GM23338 (cell line): ENCODE measurements around the gene ZNF444. TPM values are rescaled to one million over a fixed set of nuclear protein-coding genes. Genes with fewer than 3 reads are reported as not detected.
A peak's percentile ranks its signal among the peaks of the same experiment; 100 is the strongest.

ENCODE experiments used
- ATAC-seq: fragments of 200-7000 bp; cut with Tn5 transposase; 3 replicates; pipeline ENCODE4 v1.9.1; 2020
- DNase-seq: peaks from one replicate; pipeline ENCODE4 v3.0.0-alpha.2; 2015; ENCODE audit warnings: low spot score
- H2AFZ ChIP-seq: fragments of 200-600 bp; sonication (generic); 2 replicates; pipeline ENCODE4 v1.8.0; 2016; ENCODE audit warnings: antibody characterized with exemption, mild to moderate bottlenecking, moderate library complexity
- H3F3A ChIP-seq: fragments of 200-600 bp; sonication (generic); replicated peaks from 2 replicates; pipeline ENCODE4 v1.8.0; 2017; ENCODE audit warnings: antibody characterized with exemption, mixed run types, low read depth
- H3K27ac ChIP-seq: fragments of 200-600 bp; sonication (generic); 2 replicates; pipeline ENCODE4 v1.6.1; 2016; ENCODE audit warnings: low read depth
- H3K27me3 ChIP-seq: fragments of 200-600 bp; sonication (generic); 2 replicates; pipeline ENCODE4 v1.8.0; 2016; ENCODE audit warnings: mild to moderate bottlenecking, mixed run types, moderate library complexity; ENCODE audit not compliant: insufficient read depth
- H3K36me3 ChIP-seq: fragments of 200-600 bp; sonication (generic); 2 replicates; pipeline ENCODE4 v1.8.0; 2016; ENCODE audit warnings: mild to moderate bottlenecking; ENCODE audit not compliant: insufficient read depth
- H3K4me1 ChIP-seq: fragments of 200-600 bp; sonication (generic); 2 replicates; pipeline ENCODE4 v1.8.0; 2016; ENCODE audit warnings: mild to moderate bottlenecking, moderate library complexity; ENCODE audit not compliant: insufficient read depth
- H3K4me2 ChIP-seq: fragments of 200-600 bp; sonication (generic); 2 replicates; pipeline ENCODE4 v1.7.1; 2017; ENCODE audit warnings: mixed run types
- H3K4me3 ChIP-seq: fragments of 200-600 bp; sonication (generic); 2 replicates; pipeline ENCODE4 v1.6.1; 2016; ENCODE audit warnings: mixed run types
- H3K79me2 ChIP-seq: fragments of 200-600 bp; sonication (generic); replicated peaks from 2 replicates; pipeline ENCODE4 v1.8.0; 2017; ENCODE audit warnings: mild to moderate bottlenecking; ENCODE audit not compliant: insufficient read depth
- H3K9me2 ChIP-seq: fragments of 200-600 bp; sonication (generic); 2 replicates; pipeline ENCODE4 v1.8.0; 2017; ENCODE audit not compliant: insufficient read depth
- H4K20me1 ChIP-seq: fragments of 200-600 bp; sonication (generic); replicated peaks from 2 replicates; pipeline ENCODE4 v1.8.0; 2017; ENCODE audit warnings: mild to moderate bottlenecking; ENCODE audit not compliant: insufficient read depth
- H3K27ac Mint-ChIP-seq: 2 replicates; pipeline ENCODE4 v1.8.0; 2020; ENCODE audit warnings: inconsistent platforms, mild to moderate bottlenecking, moderate library complexity, mixed read lengths
- H3K27me3 Mint-ChIP-seq: 3 replicates; pipeline ENCODE4 v1.8.0; 2022; ENCODE audit warnings: low read depth, mild to moderate bottlenecking, moderate library complexity, mixed read lengths, inconsistent platforms; ENCODE audit not compliant: insufficient read depth, poor library complexity
- H3K36me3 Mint-ChIP-seq: 3 replicates; pipeline ENCODE4 v1.8.0; 2021; ENCODE audit warnings: low read depth, mild to moderate bottlenecking, inconsistent platforms, moderate library complexity, mixed read lengths
- H3K4me1 Mint-ChIP-seq: 3 replicates; pipeline ENCODE4 v1.8.0; 2020; ENCODE audit warnings: mild to moderate bottlenecking, inconsistent platforms, mixed read lengths
- H3K4me3 Mint-ChIP-seq: 3 replicates; pipeline ENCODE4 v1.8.0; 2021; ENCODE audit warnings: moderate library complexity, mild to moderate bottlenecking, inconsistent platforms, mixed read lengths
- H3K9me3 Mint-ChIP-seq: 3 replicates; pipeline ENCODE4 v1.8.0; 2020; ENCODE audit warnings: moderate library complexity, mild to moderate bottlenecking, inconsistent platforms, mixed read lengths
- CREB1 ChIP-seq: fragments of 250-450 bp; sonication (Bioruptor Pico); IDR thresholded peaks from 2 replicates; pipeline ENCODE4 v1.5.0; 2020; ENCODE audit warnings: low read depth, mild to moderate bottlenecking, moderate library complexity
- CTCF ChIP-seq, 2 experiments: fragments of 200-600 bp in 1 of 2; sonication (generic) in 1 of 2; conservative IDR thresholded peaks; 2 replicates each; pipeline versions ENCODE4 v1.5.1 to v1.6.1; 2016 to 2017; ENCODE audit warnings: antibody characterized with exemption in 2 of 2, low read depth in 2 of 2, mild to moderate bottlenecking in 2 of 2, moderate library complexity in 1 of 2
- ETS1 ChIP-seq: IDR thresholded peaks from 2 replicates; pipeline ENCODE4 v1.6.1; 2016; ENCODE audit warnings: antibody characterized with exemption
- EZH2 ChIP-seq: fragments of 200-600 bp; sonication (generic); IDR thresholded peaks from one replicate; pipeline ENCODE4 v1.8.0; 2017; ENCODE audit warnings: antibody characterized with exemption, mild to moderate bottlenecking, low read depth; ENCODE audit not compliant: unreplicated experiment
- EZH2phosphoT487 ChIP-seq: fragments of 200-600 bp; sonication (generic); IDR thresholded peaks from one replicate; pipeline ENCODE4 v1.8.1; 2018; ENCODE audit warnings: antibody characterized with exemption; ENCODE audit not compliant: unreplicated experiment
- JUNB ChIP-seq: IDR thresholded peaks from one replicate; pipeline ENCODE4 v1.6.1; 2016; ENCODE audit warnings: antibody characterized with exemption; ENCODE audit not compliant: unreplicated experiment
- NANOG ChIP-seq: IDR thresholded peaks from 2 replicates; pipeline ENCODE4 v1.6.1; 2016; ENCODE audit warnings: antibody characterized with exemption, borderline replicate concordance
- POLR2AphosphoS5 ChIP-seq: IDR thresholded peaks from 2 replicates; pipeline ENCODE4 v1.6.1; 2016; ENCODE audit warnings: antibody characterized with exemption, low read depth
- REST ChIP-seq: IDR thresholded peaks from one replicate; pipeline ENCODE4 v1.6.1; 2018; ENCODE audit warnings: antibody characterized with exemption; ENCODE audit not compliant: unreplicated experiment
- STAT1 ChIP-seq: IDR thresholded peaks from one replicate; pipeline ENCODE4 v1.6.1; 2016; ENCODE audit warnings: antibody characterized with exemption; ENCODE audit not compliant: unreplicated experiment
- ZNF114 ChIP-seq: fragments of 250-450 bp; sonication (Bioruptor Pico); IDR thresholded peaks from 2 replicates; pipeline ENCODE4 v1.5.0; 2020; ENCODE audit warnings: mild to moderate bottlenecking, moderate library complexity
- ZNF331 ChIP-seq: fragments of 250-450 bp; sonication (Bioruptor Pico); IDR thresholded peaks from 2 replicates; pipeline ENCODE4 v1.5.0; 2020; ENCODE audit warnings: low read depth, mild to moderate bottlenecking, moderate library complexity
- ZNF462 ChIP-seq: fragments of 250-450 bp; sonication (Bioruptor Pico); IDR thresholded peaks from 2 replicates; pipeline ENCODE4 v1.5.0; 2020; ENCODE audit warnings: mild to moderate bottlenecking, moderate library complexity
- polyA plus RNA-seq: library from polyadenylated mRNA; unstranded; fragments of >200 nt; fragmentation: Nextera tagmentation; extraction: Ambion mirVana; gene quantifications from 2 replicates; pipeline ENCODE4 v1.2.1, GENCODE V29; 2016
- total RNA-seq: library from RNA; depleted of rRNA; stranded (reverse); fragments of >200 nt; shearing (Covaris generic); gene quantifications from 2 replicates; pipeline ENCODE4 v1.2.3, GENCODE V29; 2014

The ZNF444 gene
- total and polyA plus RNA-seq, 2 experiments from 2014 or later, result 25.1 to 58.5 TPM

- no peaks in the 10 kb centered on the region for H3K36me3 ChIP-seq
- Mint-ChIP-seq H3K27ac (peak overlapping the region; percentile 74; the same call in 1 of the 2 replicates), H3K4me3 (0 out of 3 replicates have a peak overlapping the region, but pooled peaks have one; percentile 19), H3K36me3 (peaks cover 4% of the 10 kb centered on the region; the same call in 1 of the 3 replicates), H3K4me1 (peaks cover 78% of the 10 kb centered on the region), H3K9me3 (no peaks in the 10 kb centered on the region; the same call in 2 of the 3 replicates), H3K27me3 (peaks cover 45% of the 10 kb centered on the region)
- TF ChIP-seq EZH2phosphoT487 (no peak), CTCF (conservative IDR thresholded peaks at IDR 0.05; ENCODE audit: low read depth in 2 of 2) (no peak), POLR2AphosphoS5 (no peak), JUNB (no peak), REST (no peak), ZNF462 (CRISPR knock-in tag) (no peak), EZH2 (no peak), ZNF331 (no peak), ETS1 (no peak), NANOG (no peak), CREB1 (no peak), ZNF114 (no peak), STAT1 (no peak)
- peaks cover 62% of the 10 kb centered on the region for H3K4me1 ChIP-seq
- H3F3A ChIP-seq, result no peaks in the 10 kb centered on the region
- DNase-seq, result no peak
- peak overlapping the region; percentile 59; the same call in 1 of the 2 replicates for H3K27ac ChIP-seq
- no peak overlapping the region for H3K4me3 ChIP-seq
- peaks cover 96% of the 10 kb centered on the region for H3K79me2 ChIP-seq
- no peaks in the 10 kb centered on the region for H3K9me2 ChIP-seq
- peak overlapping the region; percentile 60; the same call in 1 of the 2 replicates for H3K4me2 ChIP-seq
- H3K27me3 ChIP-seq, result no peaks in the 10 kb centered on the region
- no peak overlapping the region for H2AFZ ChIP-seq
- peaks cover 59% of the 10 kb centered on the region for H4K20me1 ChIP-seq
- ATAC-seq, result peak; percentile 19
Measured at GRCh38 chr19:56110515-56111448, 30.3 kb upstream of the ZNF444 start.
